EH (cell line): ENCODE measurements around the gene CDYL2.

Experiments used
- DNase-seq: peaks from one replicate; pipeline ENCODE4 v3.0.0-alpha.2; 2015; ENCODE audit warnings: low read depth

CDYL2 gene

DNA sequence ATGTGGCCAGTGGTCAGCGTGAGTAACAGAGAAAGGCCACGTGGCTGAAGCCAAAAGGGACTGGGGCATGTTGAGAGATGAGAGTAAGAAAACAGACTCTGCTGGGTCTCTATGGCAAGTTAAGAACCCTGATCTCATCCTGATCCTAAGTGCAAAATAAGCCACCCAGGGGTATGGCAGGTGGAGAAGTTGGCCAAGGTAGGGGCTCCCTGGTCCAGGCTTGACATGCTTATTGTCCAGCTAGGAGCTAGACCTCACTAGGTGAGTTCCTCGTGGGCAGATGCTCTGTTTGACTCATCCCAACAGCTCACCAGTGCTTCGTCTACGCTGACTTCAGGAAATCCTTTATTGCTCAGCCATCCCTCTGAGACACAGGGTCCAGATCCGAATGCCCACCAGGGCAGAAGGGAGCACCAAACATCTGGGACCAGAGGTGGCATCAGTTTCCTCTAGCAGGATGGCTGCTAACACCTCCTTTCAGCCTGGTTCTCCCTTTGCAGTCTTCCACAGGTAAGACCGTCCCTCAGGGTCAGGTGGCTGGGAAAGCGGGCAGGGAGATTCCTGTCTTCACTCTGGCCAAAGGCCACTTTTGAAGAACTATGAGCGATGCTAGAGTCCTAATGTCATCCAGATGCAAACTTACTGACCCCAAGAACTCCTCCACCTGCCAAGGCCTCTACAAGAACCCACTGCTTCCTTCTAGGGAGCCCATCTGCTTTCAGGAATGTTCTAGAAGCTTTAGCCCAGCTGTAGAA is 99.5 kb downstream of the CDYL2 start:
- DNase-seq = no peak

DNA sequence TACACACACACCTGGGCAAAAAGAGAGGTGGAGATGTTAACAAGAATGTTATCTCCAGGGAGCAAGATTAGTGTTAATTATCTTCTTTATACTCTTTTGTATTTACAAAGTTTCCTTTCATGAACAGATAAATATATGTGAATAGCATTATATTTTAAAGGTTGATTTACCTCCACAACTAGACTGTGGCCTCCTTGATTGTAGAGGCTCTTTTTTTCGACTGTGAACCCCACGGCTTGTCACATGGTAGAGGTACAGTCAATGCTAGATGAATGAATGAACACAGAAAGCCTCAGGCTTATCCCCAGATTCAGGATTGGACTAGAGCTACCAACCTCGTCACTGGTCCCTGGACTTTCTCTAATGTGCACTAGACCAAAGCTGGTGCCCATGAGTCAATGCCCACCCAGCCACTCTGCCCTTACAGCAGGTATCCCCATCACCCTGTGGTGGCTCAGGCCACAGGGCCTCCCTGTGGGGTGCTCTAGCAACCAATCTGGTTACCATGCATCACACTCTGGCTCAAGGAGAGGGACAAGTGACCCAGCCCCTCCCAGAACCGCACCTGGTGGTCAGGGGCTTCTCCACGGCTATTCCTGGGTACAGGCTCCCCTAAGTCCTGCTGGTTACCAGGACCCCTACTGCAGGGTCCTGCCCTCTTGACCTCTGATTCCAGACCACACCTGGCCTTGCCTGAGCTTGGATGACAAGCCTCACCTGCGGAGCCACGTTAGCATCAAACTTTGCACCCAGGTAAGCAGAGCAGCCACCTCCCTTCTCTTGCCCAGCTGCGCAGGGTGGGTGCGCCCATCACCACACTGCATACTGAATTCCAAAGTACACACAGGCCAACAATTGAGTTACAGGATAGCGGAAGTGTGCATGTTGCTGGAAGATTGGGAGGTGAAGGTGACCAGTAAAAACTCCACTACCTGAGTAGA is 101.0 kb downstream of the CDYL2 start:
- DNase-seq = no peak

DNA sequence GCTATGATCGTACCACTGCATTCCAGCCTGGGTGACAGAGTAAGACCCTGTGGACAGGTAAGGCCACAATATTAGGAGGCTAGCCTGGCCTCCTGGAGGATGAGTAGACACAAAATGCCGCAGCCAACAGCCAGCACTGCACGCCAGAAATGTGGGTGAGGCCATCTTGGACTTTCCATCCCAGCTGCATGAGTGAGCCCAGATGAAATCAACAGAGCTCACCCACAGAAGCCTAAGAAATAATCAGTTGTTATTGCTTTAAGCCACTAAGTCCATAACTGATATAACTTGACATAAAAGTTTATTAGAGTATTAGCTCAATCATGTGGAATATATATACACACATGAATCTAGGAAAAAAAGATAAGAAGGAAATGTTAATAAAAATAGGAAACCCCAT is 101.7 kb downstream of the CDYL2 start:
- no peak for DNase-seq

DNA sequence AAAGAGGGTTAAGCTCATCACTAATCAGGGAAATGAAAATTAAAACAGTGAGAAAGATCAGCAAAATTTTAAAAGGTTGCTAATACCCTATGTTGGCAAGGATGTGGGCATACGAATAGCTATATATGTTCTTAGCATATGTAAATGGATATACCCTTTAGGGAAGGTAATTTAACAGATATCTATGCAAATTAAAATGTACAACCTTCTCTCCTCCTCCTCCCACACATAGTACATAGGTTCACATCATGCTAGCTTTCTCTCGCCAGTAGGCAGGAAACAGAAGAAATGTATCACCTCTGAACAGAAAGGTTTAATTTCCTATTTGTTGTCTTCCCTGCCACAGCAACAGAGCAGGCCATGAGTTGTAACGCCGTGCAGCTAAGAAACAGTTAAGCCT is 103.8 kb downstream of the CDYL2 start:
- DNase-seq = no peak

DNA sequence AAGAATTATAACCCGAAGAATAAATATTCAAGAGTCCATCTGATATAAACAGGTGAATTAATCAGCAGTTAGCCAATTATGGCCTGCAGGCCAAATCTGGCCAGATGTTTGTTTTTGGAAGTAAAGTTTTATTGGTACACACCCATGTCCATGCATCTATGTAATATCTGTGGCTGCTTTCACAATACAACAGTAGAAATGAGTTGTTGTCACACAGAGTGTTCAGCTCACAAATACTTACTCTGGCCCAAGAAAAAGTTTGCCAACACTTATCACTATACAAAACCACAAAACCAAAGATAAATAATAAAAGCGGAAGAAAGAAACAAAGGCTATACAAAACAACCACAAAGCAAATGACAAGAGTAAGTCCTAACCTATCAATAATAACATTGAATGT is 109.4 kb downstream of the CDYL2 start:
- no peak for DNase-seq

DNA sequence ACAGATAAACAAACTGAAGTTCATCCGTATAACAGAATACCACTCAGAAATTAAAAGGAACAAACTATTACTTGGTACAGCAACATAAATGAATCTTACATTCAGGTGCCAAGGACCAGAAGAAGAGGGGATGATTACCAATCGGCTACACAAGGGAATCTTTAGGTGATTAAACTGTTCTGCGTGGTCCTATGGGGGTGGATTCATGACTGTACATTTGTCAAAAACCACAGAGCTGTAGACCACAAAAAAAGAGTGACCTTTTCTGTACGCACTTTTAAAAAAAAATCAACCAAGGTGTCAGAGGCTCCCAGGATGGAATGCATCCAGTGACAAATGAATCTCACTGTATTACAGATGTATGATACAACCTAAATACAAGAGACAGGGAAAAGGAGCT is 110.8 kb downstream of the CDYL2 start:
- DNase-seq = no peak

DNA sequence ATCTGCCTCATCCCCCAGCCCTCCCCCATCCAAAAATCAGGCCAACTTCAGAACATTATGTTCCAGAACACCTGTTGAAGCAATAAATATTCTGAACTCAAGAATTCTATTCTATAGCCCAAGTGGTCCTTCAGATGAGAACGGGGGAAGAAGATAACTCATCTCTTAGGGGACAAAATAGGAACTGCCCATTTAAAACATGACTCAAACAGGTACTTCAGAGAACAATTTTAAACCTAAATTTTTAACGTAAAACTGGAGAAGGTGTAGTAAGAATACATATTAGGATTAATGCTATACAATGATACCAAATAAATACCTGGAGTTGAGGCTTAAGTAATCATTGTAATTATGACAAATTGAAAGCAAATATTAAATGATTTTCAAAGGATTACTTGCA is 112.1 kb downstream of the CDYL2 start:
- no peak for DNase-seq

DNA sequence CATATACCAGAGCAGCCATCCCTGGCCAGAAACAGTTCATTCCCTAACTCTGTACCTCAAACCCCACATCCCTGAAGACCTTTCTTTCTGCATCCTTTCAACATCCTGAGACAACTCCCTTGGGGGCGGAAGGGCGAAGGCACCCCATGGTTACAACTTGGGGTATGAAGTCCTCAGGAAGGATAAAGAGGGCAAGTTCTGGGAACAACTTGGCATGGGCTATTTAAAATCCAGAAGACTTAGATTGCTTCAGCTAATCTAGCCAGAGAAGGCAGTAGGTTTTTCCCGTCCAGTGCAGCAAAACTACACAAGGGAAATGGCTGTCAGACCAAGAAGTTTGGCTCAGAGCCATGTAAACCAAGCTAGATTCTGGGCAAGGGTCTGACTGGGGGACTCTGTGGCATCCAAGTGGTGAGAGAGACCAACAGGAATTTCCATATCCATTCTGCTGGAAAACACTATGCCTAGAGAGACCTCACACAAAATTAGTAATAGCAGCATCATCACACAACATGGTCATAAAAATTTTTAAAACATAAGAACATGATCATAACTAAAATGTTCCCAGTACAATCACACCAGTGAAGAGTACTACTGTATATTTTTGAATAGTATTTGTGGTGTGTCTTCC is 113.2 kb downstream of the CDYL2 start:
- DNase-seq = peak; percentile 11

DNA sequence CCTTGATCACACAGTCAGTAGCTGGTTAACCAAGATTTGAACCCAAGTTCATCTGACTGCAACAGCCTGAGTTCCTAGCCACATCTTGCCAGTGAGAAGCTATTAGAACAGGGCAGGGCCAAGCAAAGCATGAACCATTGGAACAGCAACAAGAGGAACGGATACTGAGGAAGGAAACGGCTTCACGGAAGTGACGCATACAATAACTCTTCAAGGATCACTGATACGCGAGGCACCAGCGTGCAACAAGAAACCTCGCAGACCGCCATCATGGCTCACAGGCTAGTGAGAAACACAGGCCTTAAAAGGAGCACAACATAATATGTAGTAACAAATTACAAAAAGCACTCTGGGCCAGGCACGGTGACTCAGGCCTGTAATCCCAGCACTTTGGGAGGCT is 114.9 kb downstream of the CDYL2 start:
- DNase-seq = no peak

DNA sequence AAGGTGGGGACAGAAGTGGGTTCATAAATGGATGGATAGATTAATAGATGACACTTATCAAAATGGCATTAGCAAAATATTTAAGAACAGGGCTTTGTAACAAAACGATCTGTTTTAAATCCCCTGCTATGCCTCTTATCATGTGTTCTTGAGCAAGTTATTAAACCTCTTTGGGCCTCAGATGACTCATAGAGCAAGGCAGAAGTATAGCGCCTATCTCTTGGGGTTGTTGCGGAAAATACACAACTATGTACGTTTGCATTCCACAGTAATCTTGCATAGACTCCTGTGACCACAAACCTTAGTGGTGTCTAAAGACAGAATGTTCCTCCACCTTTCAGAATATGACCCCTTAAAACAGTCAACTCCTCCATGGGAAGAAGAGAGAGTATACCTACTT is 116.8 kb downstream of the CDYL2 start:
- no peak for DNase-seq

DNA sequence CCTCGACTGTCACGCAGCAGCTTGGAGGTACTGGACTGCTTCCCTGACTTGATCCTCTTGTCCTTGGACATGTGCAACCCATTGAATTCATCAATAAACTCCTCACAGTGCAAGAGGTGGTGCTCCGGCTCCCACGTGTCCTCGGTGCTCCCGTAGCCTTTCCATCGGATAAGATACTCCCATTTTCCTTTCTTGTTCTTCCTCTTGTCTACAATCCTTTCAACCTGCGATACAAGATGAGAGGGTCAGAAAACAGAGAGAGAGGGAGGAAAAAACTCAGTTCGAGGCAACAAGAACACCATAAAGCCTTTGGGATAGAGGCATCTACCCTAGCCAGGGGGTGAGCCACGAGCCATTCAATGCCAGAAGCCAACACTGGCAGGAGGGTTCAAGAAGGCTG is 119.5 kb downstream of the CDYL2 start:
- no peak for DNase-seq

DNA sequence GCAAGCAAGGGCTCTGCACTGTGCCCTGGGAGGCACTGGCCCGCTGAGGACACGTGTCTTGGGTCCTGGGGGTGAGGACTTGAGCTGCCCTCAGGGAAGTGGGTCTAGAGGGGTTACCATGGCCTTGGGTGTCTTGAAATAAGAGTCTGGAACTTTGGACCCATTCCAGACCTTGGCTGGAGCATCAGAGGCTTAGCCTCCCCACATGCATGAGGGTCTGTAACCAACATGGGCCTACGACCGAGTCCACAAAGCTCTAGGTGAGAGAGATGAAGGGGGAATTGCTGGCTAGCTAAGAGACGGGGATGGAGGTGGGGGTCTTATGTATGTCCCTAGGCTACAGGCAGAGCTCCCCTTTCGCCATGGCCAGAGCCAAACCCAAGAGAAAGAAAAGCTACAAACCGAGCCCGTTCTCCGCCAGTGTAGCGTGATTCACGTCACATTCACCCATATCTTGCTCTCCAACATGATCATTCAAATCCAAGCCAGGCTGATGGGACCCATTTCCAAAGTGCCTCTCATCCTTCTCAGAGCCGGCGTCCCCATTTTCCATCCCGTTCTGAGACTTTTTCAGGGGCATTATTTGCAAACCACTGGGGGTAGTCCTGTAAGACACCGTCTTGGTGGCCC is 120.1 kb downstream of the CDYL2 start:
- DNase-seq = no peak

DNA sequence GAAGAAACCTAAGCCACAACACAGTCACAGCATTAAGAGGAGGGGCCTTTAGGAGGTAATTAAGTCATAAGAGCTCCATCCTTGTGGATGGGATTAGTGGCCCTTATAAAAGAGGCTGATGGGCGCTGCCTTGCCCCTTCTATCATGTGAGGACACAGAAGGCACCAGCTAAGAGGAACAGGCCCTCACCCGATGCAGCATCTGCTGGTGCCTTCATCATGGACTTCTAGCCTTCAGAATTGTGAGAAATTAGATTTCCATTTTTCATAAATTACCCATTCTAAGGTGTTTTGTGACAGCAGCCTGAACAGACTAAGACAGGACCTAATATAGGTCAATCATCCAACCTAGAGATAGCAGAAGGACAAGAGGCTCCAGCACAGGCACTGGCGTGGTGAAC is 120.8 kb downstream of the CDYL2 start:
- DNase-seq = no peak

DNA sequence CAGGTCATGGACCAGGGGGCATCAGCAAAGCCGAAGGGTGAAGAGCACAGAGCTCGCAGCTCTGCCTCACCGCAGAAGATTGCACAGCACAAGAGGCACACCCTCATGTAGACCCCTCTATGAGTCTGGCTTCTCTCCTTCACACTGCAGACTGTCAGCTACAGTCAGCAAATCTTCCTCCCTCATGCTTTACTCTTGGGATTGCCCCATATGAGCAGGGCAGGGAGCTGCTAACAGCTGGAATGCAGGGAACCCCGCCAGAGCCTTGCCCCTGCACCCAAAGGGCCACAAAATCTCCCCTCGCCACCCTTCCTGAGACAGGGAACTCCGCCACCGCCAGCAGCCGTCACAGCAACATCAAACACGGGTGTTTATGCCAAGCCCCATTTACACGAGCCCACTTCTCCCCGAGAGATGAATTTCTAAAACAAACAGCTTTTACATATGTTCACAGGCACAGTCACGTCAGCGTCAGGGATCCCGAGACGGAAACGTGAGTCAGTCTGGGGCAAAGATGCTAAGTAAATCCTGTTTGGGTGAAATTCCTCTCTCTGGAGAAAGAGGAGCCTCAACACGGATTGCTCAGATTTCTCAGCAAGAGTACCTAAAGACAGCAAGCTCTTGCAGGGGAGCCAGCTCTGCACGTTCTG is 121.9 kb downstream of the CDYL2 start:
- DNase-seq = peak; percentile 20

DNA sequence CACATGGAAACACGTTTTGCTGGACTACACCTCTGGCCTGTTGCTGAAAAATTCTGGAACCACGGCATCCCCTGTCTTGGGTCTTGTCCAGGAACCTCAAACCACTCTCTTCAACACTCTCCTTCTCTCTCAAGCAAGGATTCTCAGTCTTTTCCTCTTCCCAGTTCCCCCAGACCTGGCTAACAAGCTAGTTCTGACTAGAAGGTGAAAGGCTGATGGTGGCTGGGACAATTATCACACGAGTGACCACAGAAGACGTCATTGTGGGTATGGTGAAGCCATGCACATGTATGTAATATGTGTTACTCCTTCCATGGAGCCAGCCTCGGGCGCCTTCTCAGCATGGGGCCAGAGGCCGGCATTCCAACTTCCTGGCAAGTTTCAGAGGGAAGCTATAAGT is 123.0 kb downstream of the CDYL2 start:
- DNase-seq = no peak

DNA sequence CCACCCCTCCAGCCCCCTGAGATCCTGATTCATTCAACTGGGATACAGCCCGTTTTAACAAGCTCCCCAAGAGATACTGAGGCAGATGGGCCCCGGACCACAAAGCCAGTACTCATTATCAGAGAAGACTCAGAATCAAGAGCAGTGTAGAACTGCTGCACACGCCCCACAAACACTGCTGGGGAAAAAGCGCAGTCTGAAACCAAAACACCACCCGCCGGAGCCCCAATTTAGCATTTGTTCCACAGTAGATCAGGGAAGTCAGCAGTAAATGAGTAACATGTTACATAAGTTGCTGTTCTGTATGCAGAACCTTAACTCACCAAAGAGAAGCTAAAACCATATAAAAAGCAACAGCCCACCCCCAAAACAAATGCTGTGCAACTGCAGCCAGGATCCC is 123.6 kb downstream of the CDYL2 start:
- no peak for DNase-seq

DNA sequence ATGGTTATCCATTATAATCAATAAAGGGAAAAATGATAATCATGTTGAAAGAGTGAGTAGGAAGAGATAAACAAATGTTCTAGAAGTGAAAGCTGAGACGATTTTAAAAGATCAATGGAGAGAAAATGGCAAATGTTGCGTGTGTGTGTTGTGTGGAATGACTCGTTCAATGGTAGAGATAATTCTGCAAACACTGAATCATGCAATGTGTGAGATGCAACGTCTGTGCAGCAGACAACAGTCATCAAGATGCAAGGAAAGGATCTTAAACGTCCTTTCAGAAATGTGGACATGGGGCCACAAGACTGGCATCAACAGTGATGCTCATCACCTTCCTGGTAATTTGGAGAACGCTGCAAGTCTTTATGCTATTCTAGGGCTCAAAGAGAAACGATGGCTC is 124.4 kb downstream of the CDYL2 start:
- no peak for DNase-seq

DNA sequence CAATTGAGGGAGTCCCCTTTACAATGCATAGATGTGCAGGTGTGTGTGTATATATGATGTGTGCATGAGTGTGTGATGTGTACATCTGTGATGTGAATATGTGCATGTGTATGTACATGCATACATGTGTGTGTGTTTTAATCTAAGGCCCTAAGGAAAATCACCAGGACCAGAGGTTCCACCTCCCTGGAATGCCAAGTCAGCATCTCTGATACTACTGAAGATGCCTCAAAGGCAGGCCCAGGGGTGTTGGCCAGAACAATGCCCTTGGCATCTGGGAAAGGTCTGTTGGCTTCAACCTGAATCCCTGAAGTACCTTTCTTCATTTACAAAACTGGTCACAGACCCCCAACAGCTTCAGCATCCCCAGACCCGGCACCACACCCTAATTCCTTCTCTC is 129.5 kb downstream of the CDYL2 start:
- DNase-seq = no peak

DNA sequence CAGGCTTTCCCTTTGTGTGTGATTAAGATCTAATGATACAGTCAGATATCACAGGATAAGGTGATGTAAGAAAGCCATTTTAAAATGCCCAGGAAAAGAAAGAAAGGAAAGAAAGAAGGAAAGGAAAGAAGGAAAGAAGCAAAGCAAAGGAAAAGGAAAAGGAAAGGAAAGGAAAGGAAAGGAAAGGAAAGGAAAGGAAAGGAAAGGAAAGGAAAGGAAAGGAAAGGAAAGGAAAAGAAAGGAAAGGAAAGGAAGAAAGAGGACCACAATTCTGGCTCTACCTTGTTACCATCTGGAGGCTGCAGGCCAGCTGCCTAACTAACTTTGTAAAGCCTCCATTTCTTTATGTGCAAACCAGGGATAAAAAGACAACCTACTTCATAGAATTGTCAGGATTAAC is 132.0 kb downstream of the CDYL2 start:
- DNase-seq = no peak

DNA sequence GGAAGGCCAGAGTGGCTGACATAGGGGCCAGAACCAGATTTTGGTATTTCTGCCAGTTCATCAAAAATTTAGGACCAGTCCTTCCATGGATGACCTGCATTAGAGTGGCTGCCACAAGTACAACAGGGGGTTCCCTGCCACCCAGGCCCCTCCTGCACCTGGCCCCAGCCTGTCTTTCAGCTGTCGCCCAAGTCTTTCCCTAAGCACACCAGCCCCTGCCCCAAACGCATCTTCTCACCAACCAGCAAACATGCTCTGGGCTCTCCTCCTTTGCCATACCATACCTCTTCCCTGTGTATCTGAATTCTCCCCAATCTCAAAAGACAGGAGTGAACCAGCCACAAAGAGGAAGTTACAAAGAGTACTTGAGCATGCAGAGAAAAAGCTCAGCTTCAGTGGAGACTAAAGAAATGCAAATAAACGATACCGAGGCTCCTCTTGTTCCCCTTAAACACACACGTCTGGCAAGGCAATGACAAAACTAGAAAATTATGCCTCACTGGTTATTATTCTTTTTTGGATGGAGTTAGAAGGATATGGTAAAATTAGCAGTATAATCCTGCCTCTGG is 133.0 kb downstream of the CDYL2 start:
- DNase-seq = no peak

DNA sequence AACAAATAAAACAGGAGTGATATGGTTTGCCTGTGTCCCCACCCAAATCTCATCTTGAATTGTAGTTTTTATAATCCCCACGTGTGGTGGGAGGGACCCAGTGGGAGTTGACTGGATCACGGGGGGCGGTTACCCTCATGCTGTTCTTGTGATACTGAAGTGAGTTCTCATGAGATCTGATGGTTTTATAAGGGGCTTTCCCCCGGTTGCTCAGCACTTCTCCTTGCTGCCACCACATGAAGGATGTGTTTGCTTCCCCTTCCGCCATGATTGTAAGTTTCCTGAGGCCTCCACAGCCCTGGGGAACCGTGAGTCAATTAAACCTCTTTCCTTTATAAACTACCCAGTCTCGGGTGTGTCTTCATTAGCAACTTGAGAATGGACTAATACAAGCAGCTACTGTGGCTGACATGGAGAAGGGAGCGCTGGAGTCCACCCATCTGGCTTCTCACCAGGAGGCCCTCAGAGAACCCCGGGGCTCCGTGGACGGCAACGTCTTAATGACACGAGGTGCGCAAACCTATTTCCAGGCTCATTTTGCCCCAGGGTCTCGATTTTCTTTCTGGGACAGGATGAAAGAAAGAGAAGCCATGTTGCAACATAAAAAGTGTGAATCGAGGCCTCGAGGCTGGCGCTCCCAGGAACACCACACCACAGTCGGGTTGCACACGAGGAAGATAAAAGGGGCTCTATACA is 134.1 kb downstream of the CDYL2 start:
- no peak for DNase-seq
